ENCODE results near the gene SRA1. TPM values are rescaled to one million over a fixed set of nuclear protein-coding genes. Genes with fewer than 3 reads are reported as not detected.

SRA1 gene
- total and polyA plus RNA-seq, 2 of the 4 experiments (the other 2 are of a cell fraction) = 52.9 to 54.8 TPM

DNA sequence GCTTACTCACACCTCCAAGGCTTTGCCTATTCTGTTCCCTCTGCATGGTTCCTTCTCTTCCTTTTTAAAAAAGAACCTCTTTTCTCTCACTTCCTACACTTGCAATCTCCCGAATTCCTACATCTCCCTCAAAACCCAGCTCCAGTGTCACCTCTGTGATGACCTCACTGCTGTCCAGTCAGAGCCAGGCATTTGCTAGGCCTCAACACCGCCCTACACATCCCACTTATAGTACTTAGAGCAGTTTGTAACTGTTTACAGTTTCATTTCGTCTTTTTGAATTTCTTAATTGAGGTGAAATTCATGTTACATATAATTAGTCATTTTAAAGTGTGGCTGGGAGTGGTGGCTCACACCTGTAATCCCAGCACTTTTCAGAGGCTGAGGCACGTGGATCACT is 44.9 kb upstream of the SRA1 start:
- H3K79me1 ChIP-seq (ENCODE audit: low read depth in 1 of 2, low read length in 2 of 2) = no peaks in the 10 kb centered on the region
- H3K36me3 ChIP-seq (ENCODE audit: control insufficient read depth, insufficient read depth, low read length) = no peaks in the 10 kb centered on the region
- no peak overlapping the region for H3K4me3 ChIP-seq (ENCODE audit: insufficient read depth, low read depth, low read length)
- H3K4ac ChIP-seq (ENCODE audit: low read depth, low read length) = no peak overlapping the region
- no peak for DNase-seq
- BruUV-seq (replicated peaks) = no TSS peak
- intact Hi-C loops (cut with micrococcal nuclease) (no loop called here), dilution Hi-C loops (cut with HindIII; ENCODE audit: low sequenced_read_pairs, unreplicated experiment) (no loop called here), in situ Hi-C loops (cut with MboI; ENCODE audit: low sequenced_read_pairs) (no loop called here)
- H2BK15ac ChIP-seq (ENCODE audit: low read depth, low read length) = peak overlapping the region; percentile 83; the same call in 1 of the 3 replicates
- no peak overlapping the region for H4K91ac ChIP-seq (ENCODE audit: insufficient read depth, low read depth, low read length)
- no peak overlapping the region for H3K23ac ChIP-seq (ENCODE audit: low read depth, low read length)
- TF ChIP-seq FOS (IDR thresholded peaks at IDR 0.05; ENCODE audit: low read depth, low read length) (no peak), SMC3 (IDR thresholded peaks at IDR 0.05; ENCODE audit: low read depth, low read length) (no peak), CHD1 (IDR thresholded peaks at IDR 0.05; ENCODE audit: low read depth, low read length) (no peak), BHLHE40 (IDR thresholded peaks at IDR 0.05; ENCODE audit: low read depth, low read length) (no peak), RAD21 (IDR thresholded peaks at IDR 0.05; ENCODE audit: low read length) (no peak), MXI1 (IDR thresholded peaks at IDR 0.05; ENCODE audit: borderline replicate concordance, low read depth, low read length) (no peak), CEBPB (IDR thresholded peaks at IDR 0.05; ENCODE audit: low read depth, low read length) (no peak), RCOR1 (IDR thresholded peaks at IDR 0.05; ENCODE audit: insufficient replicate concordance, low read length) (no peak), POLR2A (IDR thresholded peaks at IDR 0.05; ENCODE audit: low read depth, low read length) (no peak), RFX5 (IDR thresholded peaks at IDR 0.05; ENCODE audit: low read depth, low read length) (no peak), NFE2L2 (IDR thresholded peaks at IDR 0.05; ENCODE audit: low read depth, low read length) (no peak)
- TF ChIP-seq, protein P1, sequence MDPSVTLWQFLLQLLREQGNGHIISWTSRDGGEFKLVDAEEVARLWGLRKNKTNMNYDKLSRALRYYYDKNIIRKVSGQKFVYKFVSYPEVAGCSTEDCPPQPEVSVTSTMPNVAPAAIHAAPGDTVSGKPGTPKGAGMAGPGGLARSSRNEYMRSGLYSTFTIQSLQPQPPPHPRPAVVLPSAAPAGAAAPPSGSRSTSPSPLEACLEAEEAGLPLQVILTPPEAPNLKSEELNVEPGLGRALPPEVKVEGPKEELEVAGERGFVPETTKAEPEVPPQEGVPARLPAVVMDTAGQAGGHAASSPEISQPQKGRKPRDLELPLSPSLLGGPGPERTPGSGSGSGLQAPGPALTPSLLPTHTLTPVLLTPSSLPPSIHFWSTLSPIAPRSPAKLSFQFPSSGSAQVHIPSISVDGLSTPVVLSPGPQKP (IDR thresholded peaks at IDR 0.05; ENCODE audit: borderline replicate concordance, low read depth, low read length) = no peak
- TF ChIP-seq, protein P2, sequence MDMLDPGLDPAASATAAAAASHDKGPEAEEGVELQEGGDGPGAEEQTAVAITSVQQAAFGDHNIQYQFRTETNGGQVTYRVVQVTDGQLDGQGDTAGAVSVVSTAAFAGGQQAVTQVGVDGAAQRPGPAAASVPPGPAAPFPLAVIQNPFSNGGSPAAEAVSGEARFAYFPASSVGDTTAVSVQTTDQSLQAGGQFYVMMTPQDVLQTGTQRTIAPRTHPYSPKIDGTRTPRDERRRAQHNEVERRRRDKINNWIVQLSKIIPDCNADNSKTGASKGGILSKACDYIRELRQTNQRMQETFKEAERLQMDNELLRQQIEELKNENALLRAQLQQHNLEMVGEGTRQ (IDR thresholded peaks at IDR 0.05; ENCODE audit: low read depth, low read length) = no peak
- H3K9me3 ChIP-seq (ENCODE audit: control insufficient read depth, insufficient read depth, low read length) = no peaks in the 10 kb centered on the region
- no peak overlapping the region for H2BK5ac ChIP-seq (ENCODE audit: low read depth, low read length, poor library complexity, severe bottlenecking)
- H2AFZ ChIP-seq (replicated peaks; ENCODE audit: low read length, poor library complexity) = no peak overlapping the region
- ChIA-PET CTCF (no interaction called here), POLR2A (ENCODE audit: unreplicated experiment) (no interaction called here)
- 57% methylated on average over 1 of the region's 4 CpGs; no CpG with 5 or more reads in 1 of the 2 experiments for WGBS, 2 experiments (ENCODE audit: extremely low coverage in 2 of 2, insufficient read length in 1 of 2)
- no peak for ATAC-seq (ENCODE audit: low read depth)
- no peak overlapping the region for H2BK120ac ChIP-seq (ENCODE audit: low read depth, low read length)
- H2AK5ac ChIP-seq (ENCODE audit: low read depth, low read length) = no peak overlapping the region
- H3K4me2 ChIP-seq (ENCODE audit: low read depth, low read length) = no peak overlapping the region
- H3K18ac ChIP-seq (ENCODE audit: low read depth, low read length) = no peak overlapping the region
- H3K9me1 ChIP-seq (ENCODE audit: insufficient read depth, low read length) = no peaks in the 10 kb centered on the region
- no peak overlapping the region for H3K9ac ChIP-seq (ENCODE audit: low read depth, low read length)
- peaks cover 2% of the 10 kb centered on the region for H3K27me3 ChIP-seq (ENCODE audit: control insufficient read depth, insufficient read depth, low read length)
- no peaks in the 10 kb centered on the region for H4K20me1 ChIP-seq (ENCODE audit: insufficient read depth, low read length)
- H3K4me1 ChIP-seq (ENCODE audit: control insufficient read depth, insufficient read depth, low read length) = peaks cover 2% of the 10 kb centered on the region
- no peak overlapping the region for H3K14ac ChIP-seq (replicated peaks; ENCODE audit: low read depth, low read length)
- no peak overlapping the region for H3K56ac ChIP-seq (ENCODE audit: extremely low read depth, insufficient read depth, low read length)
- no peak overlapping the region for H4K5ac ChIP-seq (ENCODE audit: low read depth, low read length)
- no peak overlapping the region for H3K27ac ChIP-seq (ENCODE audit: insufficient read depth, low read length)
- no peak overlapping the region for H2AK9ac ChIP-seq (replicated peaks; ENCODE audit: low read depth, low read length, poor library complexity)
- H4K8ac ChIP-seq (ENCODE audit: low read depth in 2 of 2, low read length in 2 of 2) = no peak overlapping the region
- no peak overlapping the region for H2BK20ac ChIP-seq (ENCODE audit: low read depth, low read length)

Measured in IMR-90 (cell line).